ENCODE results near the gene ADCY2.

ADCY2 gene

DNA sequence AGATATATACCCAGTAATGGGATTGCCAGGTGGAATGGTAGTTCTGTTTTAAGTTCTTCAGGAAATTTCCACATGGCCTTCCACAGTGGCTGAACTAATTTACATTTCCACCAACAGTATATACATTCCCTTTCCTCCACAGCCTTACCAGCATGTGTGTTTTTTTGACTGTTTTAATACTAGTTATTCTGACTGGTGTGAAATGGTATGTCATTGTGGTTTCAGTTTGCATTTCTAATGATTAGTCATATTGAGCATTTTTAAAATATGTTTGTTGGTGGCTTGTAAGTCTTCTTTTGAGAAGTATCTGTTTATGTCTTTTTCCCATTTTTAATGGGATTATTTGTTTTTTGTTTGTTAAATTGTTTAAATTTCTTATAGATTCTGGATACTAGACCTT is 246.1 kb downstream of the ADCY2 start:
- H3K36me3 ChIP-seq (ENCODE audit: insufficient read depth, low read depth, low read length): no peaks in the 10 kb centered on the region; the same call in 1 of the 2 replicates
- H3K4me1 ChIP-seq (ENCODE audit: insufficient read depth, low read length): peaks cover 21% of the 10 kb centered on the region
- H3K27me3 ChIP-seq (ENCODE audit: insufficient read depth, low read length): no peaks in the 10 kb centered on the region
- no peak overlapping the region for H3K4me3 ChIP-seq (ENCODE audit: low read length)
- H3K27ac ChIP-seq (ENCODE audit: low read length): no peak overlapping the region
- no peak overlapping the region for H3K9ac ChIP-seq (ENCODE audit: low read depth, low read length)
- H3K9me3 ChIP-seq (ENCODE audit: insufficient read depth, low read depth, low read length): peaks cover 3% of the 10 kb centered on the region; the same call in 1 of the 2 replicates

DNA sequence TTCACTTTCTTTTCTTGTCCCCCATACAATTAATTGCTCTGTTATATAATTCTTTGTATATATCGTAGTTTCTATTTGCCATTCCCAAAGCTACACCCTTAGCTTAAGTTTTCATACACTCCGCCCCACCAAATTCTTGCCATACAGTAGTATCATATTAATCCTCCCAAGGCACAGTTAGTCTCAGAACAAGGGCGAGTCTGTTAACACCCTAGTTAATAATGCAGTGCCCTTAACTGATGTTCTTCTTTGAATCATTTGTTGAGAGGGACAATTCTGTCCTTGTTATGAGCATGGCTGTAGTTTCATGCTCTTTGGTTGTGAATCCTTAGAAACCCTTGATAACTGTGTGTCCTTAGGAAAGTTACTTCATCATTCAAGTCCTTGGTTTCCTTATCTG is 248.8 kb downstream of the ADCY2 start:
- Histone ChIP-seq H3K4me1 (ENCODE audit: insufficient read depth, low read length) (peaks cover 17% of the 10 kb centered on the region), H3K9me3 (ENCODE audit: insufficient read depth, low read depth, low read length) (peaks cover 3% of the 10 kb centered on the region; the same call in 1 of the 2 replicates), H3K27ac (ENCODE audit: low read length) (no peak overlapping the region), H3K9ac (ENCODE audit: low read depth, low read length) (no peak overlapping the region), H3K36me3 (ENCODE audit: insufficient read depth, low read depth, low read length) (no peaks in the 10 kb centered on the region), H3K27me3 (ENCODE audit: insufficient read depth, low read length) (no peaks in the 10 kb centered on the region), H3K4me3 (ENCODE audit: low read length) (no peak overlapping the region)

DNA sequence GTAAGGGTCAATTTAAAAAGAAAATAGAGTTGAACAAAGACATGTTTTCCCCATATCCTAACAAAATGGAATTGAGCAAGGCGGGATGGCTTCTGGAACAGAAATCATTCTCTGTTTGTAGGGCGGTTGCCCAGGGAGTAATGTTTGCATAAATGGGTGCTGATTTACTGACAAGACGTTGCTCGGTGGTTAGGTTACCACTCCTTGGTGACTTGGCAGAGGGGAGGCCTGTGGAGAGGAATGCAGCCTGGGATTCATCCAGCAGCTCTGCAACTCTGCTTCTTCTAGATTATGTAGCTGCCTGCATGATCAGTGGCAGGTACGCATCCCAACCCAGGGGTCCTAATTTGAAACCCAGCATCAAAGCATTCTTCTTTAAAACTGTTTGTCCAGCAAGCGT is 254.8 kb downstream of the ADCY2 start:
- H3K9me3 ChIP-seq (ENCODE audit: insufficient read depth, low read depth, low read length): no peaks in the 10 kb centered on the region
- H3K4me1 ChIP-seq (ENCODE audit: insufficient read depth, low read length): peaks cover 2% of the 10 kb centered on the region
- no peak overlapping the region for H3K27ac ChIP-seq (ENCODE audit: low read length)
- H3K4me3 ChIP-seq (ENCODE audit: low read length): no peak overlapping the region
- H3K9ac ChIP-seq (ENCODE audit: low read depth, low read length): no peak overlapping the region
- H3K36me3 ChIP-seq (ENCODE audit: insufficient read depth, low read depth, low read length): no peaks in the 10 kb centered on the region
- no peaks in the 10 kb centered on the region for H3K27me3 ChIP-seq (ENCODE audit: insufficient read depth, low read length)

DNA sequence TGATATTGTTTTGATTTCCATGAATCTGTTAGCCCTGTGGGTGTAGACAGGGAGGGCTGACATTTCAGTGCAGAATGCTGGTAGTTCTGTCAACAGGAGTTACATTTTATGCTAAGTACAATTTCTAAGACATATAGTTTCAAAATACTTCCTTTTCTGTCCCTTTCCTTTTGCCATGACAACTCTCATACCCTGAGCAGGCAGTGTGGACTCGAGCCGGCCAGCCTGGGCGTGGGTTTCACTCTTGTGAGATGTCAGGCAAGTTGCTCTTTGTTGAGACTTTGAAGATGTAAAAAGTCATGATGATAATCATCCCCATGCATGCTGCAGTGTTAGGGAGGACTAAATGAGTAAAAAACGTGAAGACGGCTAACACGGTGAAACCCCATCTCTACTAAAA is 257.1 kb downstream of the ADCY2 start:
- H3K27me3 ChIP-seq (ENCODE audit: insufficient read depth, low read length): no peaks in the 10 kb centered on the region
- no peak overlapping the region for H3K4me3 ChIP-seq (ENCODE audit: low read length)
- H3K9ac ChIP-seq (ENCODE audit: low read depth, low read length): no peak overlapping the region

DNA sequence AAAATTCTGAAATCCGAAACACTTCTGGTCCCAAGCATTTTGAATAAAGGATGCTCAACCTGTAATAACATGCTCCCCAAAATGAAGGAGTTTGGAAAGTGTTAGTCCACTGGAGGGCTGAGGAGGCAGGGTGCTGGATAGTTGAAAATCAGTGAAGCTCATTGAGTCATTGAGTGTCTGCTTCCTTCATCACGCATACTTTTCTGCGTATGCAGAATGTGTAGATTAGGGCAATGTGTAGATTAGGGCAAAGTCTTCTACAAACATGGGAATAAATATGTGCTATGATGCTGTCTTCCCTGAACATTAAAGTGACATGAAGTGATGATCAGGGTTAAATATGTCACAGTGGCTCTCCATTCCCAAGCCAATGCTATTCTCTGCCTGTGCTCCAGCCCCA is 261.2 kb downstream of the ADCY2 start:
- Histone ChIP-seq H3K27me3 (ENCODE audit: insufficient read depth, low read length) (no peaks in the 10 kb centered on the region), H3K27ac (ENCODE audit: low read length) (no peak overlapping the region), H3K4me1 (ENCODE audit: insufficient read depth, low read length) (peaks cover 6% of the 10 kb centered on the region; the same call in 1 of the 2 replicates), H3K9me3 (ENCODE audit: insufficient read depth, low read depth, low read length) (no peaks in the 10 kb centered on the region), H3K9ac (ENCODE audit: low read depth, low read length) (no peak overlapping the region), H3K4me3 (ENCODE audit: low read length) (no peak overlapping the region), H3K36me3 (ENCODE audit: insufficient read depth, low read depth, low read length) (no peaks in the 10 kb centered on the region)

More for the DNA sequence above, 257.1 kb downstream of the ADCY2 start:
- Histone ChIP-seq H3K9me3 (ENCODE audit: insufficient read depth, low read depth, low read length) (no peaks in the 10 kb centered on the region), H3K27ac (ENCODE audit: low read length) (no peak overlapping the region), H3K36me3 (ENCODE audit: insufficient read depth, low read depth, low read length) (no peaks in the 10 kb centered on the region), H3K4me1 (ENCODE audit: insufficient read depth, low read length) (no peaks in the 10 kb centered on the region)

DNA sequence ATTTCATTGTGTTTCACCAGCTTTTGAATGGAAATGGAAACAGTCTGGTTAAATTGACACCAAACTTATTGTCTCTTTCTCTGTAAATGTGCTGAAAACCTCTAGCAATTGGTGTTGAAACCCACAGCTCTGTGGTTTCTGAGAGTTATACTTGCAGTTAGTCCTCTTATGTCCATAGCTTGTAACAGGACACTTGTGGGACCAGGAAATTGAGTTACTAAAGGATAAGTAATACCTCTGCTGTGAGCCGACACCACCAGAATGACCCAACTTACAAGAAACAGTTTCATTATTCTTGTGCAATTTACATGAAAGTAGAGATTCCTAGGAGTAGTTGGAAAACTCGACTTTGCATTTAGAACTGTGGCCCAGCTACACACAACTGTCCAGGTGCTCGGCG is 263.5 kb downstream of the ADCY2 start:
- no peak overlapping the region for H3K27ac ChIP-seq (ENCODE audit: low read length)
- no peaks in the 10 kb centered on the region for H3K27me3 ChIP-seq (ENCODE audit: insufficient read depth, low read length)
- no peaks in the 10 kb centered on the region for H3K9me3 ChIP-seq (ENCODE audit: insufficient read depth, low read depth, low read length)
- no peaks in the 10 kb centered on the region for H3K36me3 ChIP-seq (ENCODE audit: insufficient read depth, low read depth, low read length)
- no peak overlapping the region for H3K9ac ChIP-seq (ENCODE audit: low read depth, low read length)
- peaks cover 16% of the 10 kb centered on the region for H3K4me1 ChIP-seq (ENCODE audit: insufficient read depth, low read length)
- H3K4me3 ChIP-seq (ENCODE audit: low read length): no peak overlapping the region

DNA sequence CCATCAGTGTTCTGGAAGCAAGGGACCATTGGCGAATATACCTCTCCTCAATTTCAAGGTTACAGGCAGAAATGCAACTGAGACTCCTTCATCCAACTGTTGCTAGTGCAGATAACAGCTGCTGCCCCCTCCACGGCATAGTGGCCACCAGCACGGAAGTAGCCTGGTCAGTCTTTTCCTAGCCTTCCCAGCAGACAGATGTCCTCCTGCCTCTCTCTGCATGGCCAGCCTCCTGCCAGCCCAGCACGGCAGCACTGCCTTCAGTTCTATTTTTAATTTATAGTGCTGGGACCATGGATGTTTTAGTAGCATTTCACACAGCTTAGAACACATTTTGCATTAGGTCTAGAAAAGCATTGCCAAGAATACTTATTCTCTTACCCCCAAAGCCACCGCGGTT is 266.4 kb downstream of the ADCY2 start:
- H3K36me3 ChIP-seq (ENCODE audit: insufficient read depth, low read depth, low read length): no peaks in the 10 kb centered on the region
- no peak overlapping the region for H3K27ac ChIP-seq (ENCODE audit: low read length)
- peaks cover 22% of the 10 kb centered on the region for H3K4me1 ChIP-seq (ENCODE audit: insufficient read depth, low read length)
- no peak overlapping the region for H3K4me3 ChIP-seq (ENCODE audit: low read length)
- H3K27me3 ChIP-seq (ENCODE audit: insufficient read depth, low read length): no peaks in the 10 kb centered on the region
- no peaks in the 10 kb centered on the region for H3K9me3 ChIP-seq (ENCODE audit: insufficient read depth, low read depth, low read length)
- H3K9ac ChIP-seq (ENCODE audit: low read depth, low read length): no peak overlapping the region

DNA sequence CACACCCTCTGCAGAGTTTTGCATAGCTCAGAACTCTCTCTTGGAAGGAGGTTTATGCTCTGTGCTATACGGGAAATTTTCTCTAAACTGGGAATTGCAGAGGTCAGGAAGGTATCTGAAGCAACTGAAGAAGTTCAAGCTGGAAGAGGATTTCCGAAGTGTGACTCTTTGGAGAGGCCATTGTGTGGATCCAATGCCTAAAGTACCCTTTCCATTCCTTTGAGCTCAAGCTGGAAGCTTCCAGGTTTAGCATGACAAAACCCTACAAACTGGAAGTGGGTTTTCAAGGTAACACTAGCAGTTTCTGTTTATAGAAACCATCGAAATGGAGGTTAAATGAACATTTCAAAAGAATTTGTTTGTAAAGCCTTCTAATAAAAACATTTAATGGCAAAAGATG is 267.9 kb downstream of the ADCY2 start:
- H3K27ac ChIP-seq (ENCODE audit: low read length): no peak overlapping the region
- no peaks in the 10 kb centered on the region for H3K27me3 ChIP-seq (ENCODE audit: insufficient read depth, low read length)

DNA sequence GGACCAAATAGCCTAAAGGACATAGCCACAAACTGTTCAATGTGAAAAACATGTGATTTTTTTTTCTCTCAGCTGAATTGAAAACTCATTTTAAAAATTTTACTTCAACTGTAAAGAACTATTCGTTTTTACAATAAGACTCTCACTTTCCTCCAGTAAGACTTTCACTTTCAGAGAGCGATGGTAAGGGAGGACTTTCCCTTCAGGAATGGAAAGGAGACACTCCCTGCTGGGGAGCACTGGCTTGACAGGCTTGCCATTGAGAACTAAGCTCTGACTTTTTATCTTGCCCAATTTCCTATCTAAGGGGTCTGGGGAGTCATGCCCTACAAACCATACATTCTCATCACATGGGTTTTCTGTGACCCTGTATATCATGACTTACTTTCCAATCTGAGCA is 268.3 kb downstream of the ADCY2 start:
- peaks cover 22% of the 10 kb centered on the region for H3K4me1 ChIP-seq (ENCODE audit: insufficient read depth, low read length)
- H3K27me3 ChIP-seq (ENCODE audit: insufficient read depth, low read length): no peaks in the 10 kb centered on the region
- H3K4me3 ChIP-seq (ENCODE audit: low read length): peak overlapping the region; percentile 0; the same call in 1 of the 2 replicates
- H3K9me3 ChIP-seq (ENCODE audit: insufficient read depth, low read depth, low read length): no peaks in the 10 kb centered on the region
- H3K9ac ChIP-seq (ENCODE audit: low read depth, low read length): no peak overlapping the region
- no peak overlapping the region for H3K27ac ChIP-seq (ENCODE audit: low read length)
- H3K36me3 ChIP-seq (ENCODE audit: insufficient read depth, low read depth, low read length): no peaks in the 10 kb centered on the region

More for the DNA sequence above, 267.9 kb downstream of the ADCY2 start:
- Histone ChIP-seq H3K36me3 (ENCODE audit: insufficient read depth, low read depth, low read length) (no peaks in the 10 kb centered on the region), H3K9ac (ENCODE audit: low read depth, low read length) (no peak overlapping the region), H3K4me3 (ENCODE audit: low read length) (peak overlapping the region; percentile 0; the same call in 1 of the 2 replicates), H3K4me1 (ENCODE audit: insufficient read depth, low read length) (peaks cover 22% of the 10 kb centered on the region), H3K9me3 (ENCODE audit: insufficient read depth, low read depth, low read length) (no peaks in the 10 kb centered on the region)

DNA sequence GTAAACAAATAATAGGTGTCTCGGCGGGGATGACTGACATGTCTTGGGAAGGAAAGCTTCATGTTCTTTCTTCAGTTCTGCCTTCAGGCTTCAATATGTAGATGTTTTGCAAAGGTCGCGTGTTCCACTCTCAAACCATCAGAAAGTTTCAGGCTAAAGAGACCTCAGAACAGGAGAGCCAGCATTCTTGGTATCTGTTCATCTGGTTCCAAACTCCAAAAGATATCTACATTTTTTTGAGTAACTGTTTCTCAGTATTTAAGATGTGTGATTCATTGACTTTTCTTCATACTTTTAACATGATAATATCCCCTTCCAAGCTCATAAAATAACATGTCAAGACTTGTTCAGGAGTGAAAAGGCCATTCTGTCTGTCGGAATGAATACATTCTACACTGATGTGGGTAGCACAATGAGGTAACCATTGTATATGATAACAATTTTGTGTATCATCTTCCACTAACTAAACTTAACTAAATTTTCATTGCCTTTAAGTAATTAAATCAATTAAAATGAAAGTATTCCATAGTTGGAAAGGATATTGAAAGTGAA is 271.4 kb downstream of the ADCY2 start:
- Histone ChIP-seq H3K27ac (ENCODE audit: low read length) (no peak overlapping the region), H3K36me3 (ENCODE audit: insufficient read depth, low read depth, low read length) (no peaks in the 10 kb centered on the region), H3K9ac (ENCODE audit: low read depth, low read length) (no peak overlapping the region), H3K9me3 (ENCODE audit: insufficient read depth, low read depth, low read length) (0 out of 2 replicates have a peak, but pooled peaks cover 5% of the 10 kb centered on the region), H3K4me1 (ENCODE audit: insufficient read depth, low read length) (peaks cover 16% of the 10 kb centered on the region), H3K4me3 (ENCODE audit: low read length) (no peak overlapping the region), H3K27me3 (ENCODE audit: insufficient read depth, low read length) (no peaks in the 10 kb centered on the region)

DNA sequence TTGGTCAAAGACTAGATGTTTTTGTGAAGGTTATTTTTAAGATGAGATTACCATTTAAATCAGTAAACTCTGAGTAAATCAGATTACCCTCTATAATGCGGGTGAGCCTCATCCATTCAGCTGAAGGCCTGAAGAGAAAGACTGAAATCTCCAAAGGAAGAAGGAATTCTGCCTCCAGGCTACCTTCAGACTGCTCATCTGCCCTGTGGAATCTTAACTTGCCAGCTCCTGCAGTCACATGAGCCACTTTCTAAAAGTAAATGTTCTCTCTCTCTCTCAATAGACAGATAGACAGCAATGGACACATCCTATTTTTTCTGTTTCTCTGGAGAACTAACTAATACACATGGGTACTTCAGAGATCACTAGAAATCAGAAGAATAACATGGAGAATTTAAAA is 272.2 kb downstream of the ADCY2 start:
- H3K4me3 ChIP-seq (ENCODE audit: low read length): no peak overlapping the region
- H3K27me3 ChIP-seq (ENCODE audit: insufficient read depth, low read length): no peaks in the 10 kb centered on the region
- no peak overlapping the region for H3K9ac ChIP-seq (ENCODE audit: low read depth, low read length)
- no peaks in the 10 kb centered on the region for H3K36me3 ChIP-seq (ENCODE audit: insufficient read depth, low read depth, low read length)
- peaks cover 16% of the 10 kb centered on the region for H3K4me1 ChIP-seq (ENCODE audit: insufficient read depth, low read length)
- 0 out of 2 replicates have a peak, but pooled peaks cover 5% of the 10 kb centered on the region for H3K9me3 ChIP-seq (ENCODE audit: insufficient read depth, low read depth, low read length)
- no peak overlapping the region for H3K27ac ChIP-seq (ENCODE audit: low read length)

DNA sequence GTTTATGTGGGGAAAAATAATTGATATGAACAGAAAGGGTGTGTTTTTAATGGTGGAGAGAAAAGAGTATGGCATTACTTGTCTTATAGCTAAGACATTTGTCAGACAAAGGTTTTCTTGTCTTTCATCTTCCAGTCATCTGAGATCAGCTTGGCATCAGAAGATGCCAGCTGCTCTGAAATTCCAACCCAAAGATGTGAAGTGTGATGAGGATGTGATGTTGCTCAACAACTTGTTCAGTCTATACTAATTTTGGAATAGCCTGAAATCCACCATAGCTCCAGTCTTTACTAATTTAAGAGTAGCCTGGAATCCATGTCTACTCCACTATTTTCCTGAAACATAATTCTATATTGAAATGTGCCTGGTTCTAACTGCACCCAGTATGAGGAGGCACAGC is 272.7 kb downstream of the ADCY2 start:
- H3K9me3 ChIP-seq (ENCODE audit: insufficient read depth, low read depth, low read length): 0 out of 2 replicates have a peak, but pooled peaks cover 5% of the 10 kb centered on the region

More for the DNA sequence above, 272.7 kb downstream of the ADCY2 start:
- Histone ChIP-seq H3K4me3 (ENCODE audit: low read length) (no peak overlapping the region), H3K4me1 (ENCODE audit: insufficient read depth, low read length) (peaks cover 14% of the 10 kb centered on the region), H3K27ac (ENCODE audit: low read length) (no peak overlapping the region), H3K27me3 (ENCODE audit: insufficient read depth, low read length) (no peaks in the 10 kb centered on the region), H3K9ac (ENCODE audit: low read depth, low read length) (no peak overlapping the region), H3K36me3 (ENCODE audit: insufficient read depth, low read depth, low read length) (no peaks in the 10 kb centered on the region)
